ENCODE measurements around the gene RPRD2.

GRCh38 chr1:150389650-150390049, 25.7 kb downstream of the RPRD2 start:
- TF ChIP-seq POLR2A (IDR thresholded peaks at IDR 0.05; ENCODE audit: low read length), result no peak
- no peak for TF ChIP-seq GATA1 (IDR thresholded peaks at IDR 0.05; ENCODE audit: low read depth, low read length)
